T47D (cell line): ENCODE measurements around the gene ALOX5.

ENCODE experiments used
- DNase-seq, 2 experiments: peaks; one replicate each; pipeline versions ENCODE4 v3.0.0 to v3.0.0-alpha.2; 2011 to 2012; ENCODE audit warnings: low read depth in 1 of 2, low spot score in 1 of 2
- JUND ChIP-seq: IDR thresholded peaks from 2 replicates; pipeline ENCODE4 v1.6.1; 2012; ENCODE audit warnings: low read depth
- in situ Hi-C: cut with HindIII; loops from 2 replicates; pipeline ENCODE4 v1.10.0; 2016; ENCODE audit warnings: low sequenced_read_pairs, low pct_unique_long_range_greater_than_20kb

ALOX5 gene

GRCh38 chr10:45452268-45452667 lies 78.3 kb downstream of the ALOX5 start:
- in situ Hi-C loops: no loop called here

GRCh38 chr10:45452743-45453452 lies 78.9 kb downstream of the ALOX5 start:
- TF ChIP-seq JUND: no peak
- in situ Hi-C loops: no loop called here
- no peak for DNase-seq

More at GRCh38 chr10:45452268-45452667, 78.3 kb downstream of the ALOX5 start:
- DNase-seq: no peak
- no peak for TF ChIP-seq JUND

- in situ Hi-C loops: no loop called here
- DNase-seq: no peak
- no peak for TF ChIP-seq JUND
Measured at GRCh38 chr10:45453639-45454255, 79.7 kb downstream of the ALOX5 start.

- no peak for TF ChIP-seq JUND
- DNase-seq: no peak
- in situ Hi-C loops: no loop called here
Measured at GRCh38 chr10:45454262-45454661, 80.2 kb downstream of the ALOX5 start.

- TF ChIP-seq JUND: no peak
- in situ Hi-C loops: no loop called here
- DNase-seq: no peak
Measured at GRCh38 chr10:45454859-45455258, 80.8 kb downstream of the ALOX5 start.

GRCh38 chr10:45456233-45456632 lies 82.2 kb downstream of the ALOX5 start:
- in situ Hi-C loops: no loop called here
- TF ChIP-seq JUND: no peak
- DNase-seq: no peak

GRCh38 chr10:45456822-45457221 lies 82.8 kb downstream of the ALOX5 start:
- no peak for DNase-seq
- in situ Hi-C loops: no loop called here
- TF ChIP-seq JUND: no peak

- DNase-seq: no peak
- TF ChIP-seq JUND: no peak
- in situ Hi-C loops: no loop called here
Measured at GRCh38 chr10:45457487-45457886, 83.5 kb downstream of the ALOX5 start.

- no peak for DNase-seq
- TF ChIP-seq JUND: no peak
- in situ Hi-C loops: no loop called here
Measured at GRCh38 chr10:45460235-45460878, 86.3 kb downstream of the ALOX5 start.

- no peak for TF ChIP-seq JUND
- DNase-seq: no peak
- in situ Hi-C loops: no loop called here
Measured at GRCh38 chr10:45461034-45461433, 87.0 kb downstream of the ALOX5 start.

- no peak for TF ChIP-seq JUND
- in situ Hi-C loops: no loop called here
- DNase-seq: no peak
Measured at GRCh38 chr10:45463244-45464116, 89.5 kb downstream of the ALOX5 start.

GRCh38 chr10:45464958-45465567 lies 91.0 kb downstream of the ALOX5 start:
- in situ Hi-C loops: no loop called here
- DNase-seq: peak; percentile 84 to 86

GRCh38 chr10:45466784-45467183 lies 92.8 kb downstream of the ALOX5 start:
- TF ChIP-seq JUND: no peak
- in situ Hi-C loops: no loop called here
- DNase-seq: no peak

More at GRCh38 chr10:45464958-45465567, 91.0 kb downstream of the ALOX5 start:
- no peak for TF ChIP-seq JUND
